WTC11 (cell line): ENCODE results near the gene ZNF592. TPM values are rescaled to one million over a fixed set of nuclear protein-coding genes. Genes with fewer than 3 reads are reported as not detected.

ENCODE experiments used
- ATAC-seq: fragments of 200-7000 bp; cut with Tn5 transposase; 2 replicates; pipeline ENCODE4 v1.10.0; 2021; ENCODE audit warnings: mild to moderate bottlenecking, moderate library complexity
- CTCF ChIA-PET: fragments of 300-600 bp; sonication (Branson Sonifier 250); formaldehyde crosslinking; loops from one replicate; lab custom pipeline; 2021; ENCODE audit warnings: antibody characterized with exemption; lab: Charles Lee
- POLR2A ChIA-PET: fragments of 350-600 bp; sonication (Branson Sonifier 250); formaldehyde crosslinking; loops from one replicate; lab custom pipeline; 2021; ENCODE audit warnings: antibody characterized with exemption; lab: Charles Lee
- DNase-seq: peaks from one replicate; pipeline ENCODE4 v3.0.0; 2021; ENCODE audit warnings: low spot score
- H3K27ac Mint-ChIP-seq: 2 replicates; pipeline ENCODE4 v1.8.0; 2021; ENCODE audit warnings: mixed read lengths
- H3K27me3 Mint-ChIP-seq: 2 replicates; pipeline ENCODE4 v1.8.0; 2021; ENCODE audit warnings: low read depth, mild to moderate bottlenecking, moderate library complexity, mixed read lengths
- H3K36me3 Mint-ChIP-seq: 2 replicates; pipeline ENCODE4 v1.8.0; 2021; ENCODE audit warnings: mixed read lengths
- H3K4me1 Mint-ChIP-seq: 2 replicates; pipeline ENCODE4 v1.8.0; 2022; ENCODE audit warnings: mixed read lengths
- H3K4me3 Mint-ChIP-seq: 2 replicates; pipeline ENCODE4 v1.8.0; 2021; ENCODE audit warnings: mild to moderate bottlenecking, moderate library complexity, mixed read lengths
- H3K9me3 Mint-ChIP-seq: 2 replicates; pipeline ENCODE4 v1.8.0; 2021; ENCODE audit warnings: mixed read lengths
- ARID4B ChIP-seq: sonication (generic); formaldehyde crosslinking; IDR thresholded peaks from 2 replicates; pipeline ENCODE4 v1.8.0; 2023; ENCODE audit warnings: missing genetic modification reagents, mild to moderate bottlenecking, borderline replicate concordance
- CTCF ChIP-seq: fragments of 200-600 bp; IDR thresholded peaks from 2 replicates; pipeline ENCODE4 v1.8.0; 2022; ENCODE audit warnings: antibody characterized with exemption
- ESRRA ChIP-seq: sonication (generic); formaldehyde crosslinking; IDR thresholded peaks from 2 replicates; pipeline ENCODE4 v1.8.1; 2022; ENCODE audit warnings: mild to moderate bottlenecking, missing genetic modification reagents, borderline replicate concordance
- IRF1 ChIP-seq: sonication (generic); formaldehyde crosslinking; IDR thresholded peaks from 2 replicates; pipeline ENCODE4 v1.8.0; 2023; ENCODE audit warnings: missing genetic modification reagents
- MLX ChIP-seq: sonication (generic); formaldehyde crosslinking; IDR thresholded peaks from 2 replicates; pipeline ENCODE4 v1.8.1; 2023; ENCODE audit warnings: mild to moderate bottlenecking, missing genetic modification reagents, moderate library complexity
- MYBL2 ChIP-seq: sonication (generic); formaldehyde crosslinking; IDR thresholded peaks from 2 replicates; pipeline ENCODE4 v1.8.1; 2023; ENCODE audit warnings: mild to moderate bottlenecking, moderate library complexity, missing genetic modification reagents
- NFATC4 ChIP-seq: fragments of 250-450 bp; sonication (Bioruptor Pico); IDR thresholded peaks from 2 replicates; pipeline ENCODE4 v1.9.0; 2021; ENCODE audit warnings: mild to moderate bottlenecking
- OVOL2 ChIP-seq: fragments of 250-450 bp; sonication (Bioruptor Pico); IDR thresholded peaks from 2 replicates; pipeline ENCODE4 v1.9.0; 2021; ENCODE audit warnings: mild to moderate bottlenecking, borderline replicate concordance
- RORB ChIP-seq: fragments of 250-450 bp; sonication (Bioruptor Pico); IDR thresholded peaks from 2 replicates; pipeline ENCODE4 v1.9.0; 2021; ENCODE audit warnings: mild to moderate bottlenecking
- SMAD3 ChIP-seq: sonication (generic); formaldehyde crosslinking; IDR thresholded peaks from 2 replicates; pipeline ENCODE4 v1.8.0; 2022; ENCODE audit warnings: missing genetic modification reagents, mild to moderate bottlenecking, borderline replicate concordance
- STAT6 ChIP-seq: sonication (generic); formaldehyde crosslinking; conservative IDR thresholded peaks from 2 replicates; pipeline ENCODE4 v1.8.1; 2023; ENCODE audit warnings: mild to moderate bottlenecking, low read depth, missing genetic modification reagents, moderate library complexity
- TCF7 ChIP-seq: sonication (generic); formaldehyde crosslinking; IDR thresholded peaks from 2 replicates; pipeline ENCODE4 v1.8.0; 2022; ENCODE audit warnings: mild to moderate bottlenecking, low read depth, missing genetic modification reagents, moderate library complexity
- USF2 ChIP-seq: sonication (generic); formaldehyde crosslinking; IDR thresholded peaks from 2 replicates; pipeline ENCODE4 v1.8.1; 2023; ENCODE audit warnings: mild to moderate bottlenecking, missing genetic modification reagents, moderate library complexity
- ZBTB43 ChIP-seq: sonication (generic); formaldehyde crosslinking; IDR thresholded peaks from 2 replicates; pipeline ENCODE4 v1.8.1; 2023; ENCODE audit warnings: mild to moderate bottlenecking, missing genetic modification reagents
- ZNF138 ChIP-seq: sonication (generic); formaldehyde crosslinking; conservative IDR thresholded peaks from 2 replicates; pipeline ENCODE4 v1.8.1; 2022; ENCODE audit warnings: mild to moderate bottlenecking, moderate library complexity, missing genetic modification reagents
- ZNF281 ChIP-seq: sonication (generic); formaldehyde crosslinking; IDR thresholded peaks from 2 replicates; pipeline ENCODE4 v1.8.0; 2023; ENCODE audit warnings: mild to moderate bottlenecking, missing genetic modification reagents
- ZNF317 ChIP-seq: sonication (generic); formaldehyde crosslinking; IDR thresholded peaks from 2 replicates; pipeline ENCODE4 v1.8.1; 2023; ENCODE audit warnings: low read depth, mild to moderate bottlenecking, moderate library complexity, missing genetic modification reagents, borderline replicate concordance
- total RNA-seq: library from RNA; stranded (reverse); gene quantifications from 3 replicates; pipeline ENCODE4 v1.2.3, GENCODE V29; 2021

ZNF592 gene
- total RNA-seq, 1 experiment from 2014 or later = 28.0 TPM

GRCh38 chr15:84725001-84725491 is 23.3 kb upstream of the ZNF592 start (continued):
- TF ChIP-seq CTCF (no peak), MYBL2 (CRISPR knock-in tag) (no peak), MLX (CRISPR knock-in tag) (no peak), TCF7 (CRISPR knock-in tag) (no peak), ARID4B (CRISPR knock-in tag) (no peak), ZNF317 (CRISPR knock-in tag) (no peak)

GRCh38 chr15:84727429-84727828 is 21.0 kb upstream of the ZNF592 start:
- ChIA-PET CTCF (interaction anchor here (1.1 kb wide), 1 partner anchor 157 kb away, joined by 3 read pairs; no protein-coding TSS in a partner anchor), POLR2A (no interaction called here)
- Mint-ChIP-seq H3K9me3 (no peaks in the 10 kb centered on the region), H3K4me3 (no peak overlapping the region), H3K27ac (no peak overlapping the region; the same call in 1 of the 2 replicates), H3K36me3 (no peaks in the 10 kb centered on the region), H3K4me1 (peaks cover 6% of the 10 kb centered on the region), H3K27me3 (no peaks in the 10 kb centered on the region; the same call in 1 of the 2 replicates)
- TF ChIP-seq ZNF138 (CRISPR knock-in tag) (no peak), OVOL2 (CRISPR knock-in tag) (no peak), ESRRA (no peak), ZBTB43 (CRISPR knock-in tag) (no peak)
- ATAC-seq (no peak), DNase-seq (no peak)

- no peak overlapping the region for H3K4me3 Mint-ChIP-seq
- no peak for DNase-seq
- ChIA-PET CTCF (interaction anchor here (0.7 to 0.8 kb wide), 2 partner anchors 13 to 16 kb away, joined by 3 read pairs; no protein-coding TSS in a partner anchor), POLR2A (interaction anchor here (0.6 kb wide), 1 partner anchor 86 kb away, joined by 3 read pairs; no protein-coding TSS in a partner anchor)
- peaks cover 23% of the 10 kb centered on the region for H3K4me1 Mint-ChIP-seq
- no peak overlapping the region for H3K27ac Mint-ChIP-seq
- no peaks in the 10 kb centered on the region; the same call in 1 of the 2 replicates for H3K27me3 Mint-ChIP-seq
- no peak for ATAC-seq
- H3K36me3 Mint-ChIP-seq = no peaks in the 10 kb centered on the region
- H3K9me3 Mint-ChIP-seq = no peaks in the 10 kb centered on the region
- TF ChIP-seq RORB (CRISPR knock-in tag) (no peak), IRF1 (CRISPR knock-in tag) (no peak), NFATC4 (CRISPR knock-in tag) (no peak), STAT6 (no peak), ZNF281 (CRISPR knock-in tag) (no peak), USF2 (CRISPR knock-in tag) (no peak), SMAD3 (no peak)
Observed at GRCh38 chr15:84731774-84732173, 16.6 kb upstream of the ZNF592 start.
